Activated CD4-positive, alpha-beta T cell treated with anti-CD3 and anti-CD28 coated beads, Interleukin-2, amount 10 ng/mL, durations not matched to agents 24 days and 14 days (primary cell): Measurements from ENCODE around the gene TMEM100. TPM values are rescaled to one million over a fixed set of nuclear protein-coding genes. Genes with fewer than 3 reads are reported as not detected.

Experiments
- DNase-seq: peaks from one replicate; pipeline ENCODE4 v3.0.0; 2022
- H3K27ac Mint-ChIP-seq: one replicate; pipeline ENCODE4 v1.8.0; 2022; ENCODE audit warnings: mild to moderate bottlenecking, mixed read lengths
- H3K27me3 Mint-ChIP-seq: one replicate; pipeline ENCODE4 v1.8.0; 2022; ENCODE audit warnings: mixed read lengths
- H3K36me3 Mint-ChIP-seq: one replicate; pipeline ENCODE4 v1.8.0; 2022; ENCODE audit warnings: low read depth, mild to moderate bottlenecking, mixed read lengths
- H3K4me1 Mint-ChIP-seq: one replicate; pipeline ENCODE4 v1.8.0; 2021; ENCODE audit warnings: mixed read lengths
- H3K4me3 Mint-ChIP-seq: one replicate; pipeline ENCODE4 v1.8.0; 2022; ENCODE audit warnings: mild to moderate bottlenecking, moderate library complexity, mixed read lengths
- H3K9me3 Mint-ChIP-seq: one replicate; pipeline ENCODE4 v1.8.0; 2021; ENCODE audit warnings: mixed read lengths
- intact Hi-C: fragments of 100-400 bp; cut with micrococcal nuclease; formaldehyde crosslinking; loops from one replicate; pipeline ENCODE4 v1.15.1; 2023
- total RNA-seq: library from RNA; stranded (reverse); gene quantifications from 2 replicates; pipeline ENCODE4 v1.2.3, GENCODE V29; 2022

Gene TMEM100
- total RNA-seq, 1 donor from 2014 or later: not detected

DNA sequence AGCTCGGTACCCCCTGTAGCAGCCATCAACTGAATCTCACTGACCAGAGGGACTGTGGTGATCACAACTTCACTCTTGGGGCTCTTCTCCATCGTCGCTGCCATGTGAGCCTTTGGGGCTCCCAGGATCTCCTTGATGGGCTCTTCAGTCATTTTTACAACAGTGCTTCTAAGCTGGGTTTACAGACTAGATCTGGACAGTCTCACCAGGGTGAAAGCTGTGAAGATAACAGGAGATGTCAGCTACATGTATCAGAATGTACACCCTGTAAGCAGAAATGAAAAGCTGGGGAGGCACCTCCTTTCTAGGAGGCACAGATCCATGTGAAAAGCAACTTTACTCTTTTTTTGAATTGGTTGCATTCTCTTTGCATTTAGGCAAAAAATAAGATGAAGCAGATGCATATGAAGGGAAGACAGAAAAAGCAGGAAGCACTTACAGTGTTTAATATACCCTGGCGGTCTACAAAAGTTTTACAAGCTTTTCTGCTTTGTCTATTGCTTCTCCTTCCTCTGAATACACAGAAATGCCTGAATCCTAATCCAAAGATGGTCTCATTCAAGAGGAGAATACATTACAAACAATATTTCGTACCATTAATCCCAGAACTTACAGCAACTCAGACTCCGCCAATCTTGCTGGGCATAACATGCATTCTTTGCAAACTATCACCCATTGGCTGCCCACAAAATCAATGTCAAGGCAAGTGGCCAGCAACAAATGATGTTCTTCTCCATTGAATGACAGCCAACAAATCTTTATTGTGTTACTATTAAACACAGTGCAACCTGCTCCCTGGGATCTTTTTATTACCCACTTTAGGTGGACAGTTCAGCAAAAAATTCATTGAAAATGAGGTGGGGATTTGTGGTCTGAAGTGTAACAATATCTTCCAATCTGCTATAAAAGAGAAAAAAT lies 1.5 kb downstream of the TMEM100 start:
- peak; percentile 37 for DNase-seq
- intact Hi-C loops: no loop called here
- peaks cover 47% of the 10 kb centered on the region for H3K27me3 Mint-ChIP-seq
- H3K4me1 Mint-ChIP-seq: no peaks in the 10 kb centered on the region
- H3K27ac Mint-ChIP-seq: no peak overlapping the region
- no peaks in the 10 kb centered on the region for H3K9me3 Mint-ChIP-seq
- no peak overlapping the region for H3K4me3 Mint-ChIP-seq
- H3K36me3 Mint-ChIP-seq: no peaks in the 10 kb centered on the region

DNA sequence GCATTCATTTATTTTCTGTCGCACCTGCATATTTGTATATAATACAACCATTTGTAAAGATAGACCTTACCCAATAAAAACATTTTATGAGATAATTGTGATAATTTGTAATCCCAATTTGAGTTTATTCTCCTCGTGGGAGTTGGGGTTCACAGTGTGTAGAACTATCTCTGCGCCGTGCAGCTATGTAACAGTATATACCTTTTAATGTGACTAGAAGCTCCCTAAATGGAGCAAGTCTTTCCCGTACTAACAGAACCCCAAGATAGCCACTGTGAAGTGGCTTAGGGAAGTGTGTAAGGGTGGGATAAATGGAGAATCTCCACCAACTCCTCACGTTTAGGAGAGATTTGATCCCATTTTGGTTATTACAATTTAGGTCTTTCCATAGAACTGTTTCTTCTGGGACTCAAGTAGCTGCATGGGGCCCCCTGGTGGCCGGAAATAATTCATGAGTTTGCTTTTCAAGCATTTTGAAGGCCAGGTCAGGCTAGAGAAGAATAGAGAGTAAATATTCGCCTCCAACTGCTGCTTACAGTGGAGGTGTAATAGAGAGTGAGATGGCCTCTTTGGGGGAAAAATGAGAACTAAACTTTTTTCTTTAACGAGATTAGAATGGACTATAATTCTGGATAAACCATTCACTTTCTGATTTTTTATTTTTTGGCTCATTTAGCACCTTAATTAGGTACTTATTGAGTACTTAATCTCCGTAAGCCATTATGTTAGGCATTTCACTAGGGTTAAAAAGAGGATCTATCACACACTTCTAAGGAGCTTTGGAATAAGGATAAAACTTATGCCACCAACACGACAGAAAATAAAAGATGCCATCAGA lies 4.5 kb downstream of the TMEM100 start:
- peak; percentile 87 for DNase-seq
- Mint-ChIP-seq H3K9me3 (no peaks in the 10 kb centered on the region), H3K27ac (no peak overlapping the region), H3K4me3 (no peak overlapping the region), H3K4me1 (no peaks in the 10 kb centered on the region), H3K27me3 (peaks cover 23% of the 10 kb centered on the region), H3K36me3 (no peaks in the 10 kb centered on the region)
- intact Hi-C loops: loop anchor here (1.0 kb wide), 1 partner anchor 192 kb away; no protein-coding TSS in a partner anchor

DNA sequence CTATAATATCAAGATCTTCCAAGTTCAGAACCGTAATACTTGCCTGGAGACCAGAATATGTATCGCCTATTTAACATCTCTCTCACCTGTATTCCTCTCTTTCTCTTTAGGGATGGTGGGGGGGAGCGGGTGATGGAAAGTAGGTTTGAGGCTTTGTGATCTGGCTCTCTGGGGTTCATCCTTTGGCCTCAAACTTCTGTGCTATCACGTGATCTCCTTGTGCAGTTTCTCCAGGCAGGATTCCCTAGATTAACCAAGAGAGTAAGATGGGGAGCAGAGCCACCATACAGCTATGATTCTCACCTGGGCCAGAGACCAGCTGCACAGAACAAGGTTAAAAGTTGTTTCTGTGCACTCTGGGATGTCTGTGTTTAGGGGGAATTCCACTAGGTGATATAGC lies 5.2 kb downstream of the TMEM100 start:
- Mint-ChIP-seq H3K27me3 (peaks cover 17% of the 10 kb centered on the region), H3K9me3 (no peaks in the 10 kb centered on the region), H3K4me3 (no peak overlapping the region), H3K27ac (no peak overlapping the region), H3K36me3 (no peaks in the 10 kb centered on the region), H3K4me1 (no peaks in the 10 kb centered on the region)
- no peak for DNase-seq
- intact Hi-C loops: no loop called here

DNA sequence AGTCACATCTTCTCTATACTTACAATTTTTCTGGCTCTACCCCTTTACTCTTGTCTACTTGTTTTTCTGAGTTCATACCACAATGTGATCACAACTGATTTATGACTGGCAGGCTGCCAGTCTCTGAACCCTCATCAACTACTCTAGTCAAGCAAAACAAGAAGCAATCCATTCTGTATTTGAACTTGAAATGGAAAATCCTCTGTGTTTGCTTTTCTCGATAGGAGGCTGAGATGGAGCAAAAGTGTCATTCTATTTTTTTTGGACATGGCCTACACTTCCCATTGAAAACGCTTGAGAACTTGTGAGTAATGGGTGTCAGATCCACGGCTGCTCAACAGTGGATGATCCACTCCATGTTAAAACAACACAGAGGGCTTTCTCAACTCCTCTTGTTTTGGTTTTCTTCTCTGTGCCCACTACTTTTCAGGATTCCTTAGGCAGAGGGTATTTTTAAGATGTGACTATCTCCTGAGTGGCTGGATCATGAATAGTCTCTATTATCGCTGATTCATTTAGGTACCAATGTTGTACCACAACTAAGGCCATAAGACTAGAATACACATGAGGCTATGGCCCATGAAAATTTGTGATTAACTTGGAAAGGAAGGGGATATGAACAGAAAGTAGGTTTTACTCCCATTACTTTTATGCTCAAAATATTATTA lies 11.7 kb downstream of the TMEM100 start:
- DNase-seq: no peak
- Mint-ChIP-seq H3K27ac (no peak overlapping the region), H3K4me3 (no peak overlapping the region), H3K27me3 (peaks cover 5% of the 10 kb centered on the region), H3K4me1 (no peaks in the 10 kb centered on the region), H3K9me3 (no peaks in the 10 kb centered on the region), H3K36me3 (no peaks in the 10 kb centered on the region)
- intact Hi-C loops: no loop called here

DNA sequence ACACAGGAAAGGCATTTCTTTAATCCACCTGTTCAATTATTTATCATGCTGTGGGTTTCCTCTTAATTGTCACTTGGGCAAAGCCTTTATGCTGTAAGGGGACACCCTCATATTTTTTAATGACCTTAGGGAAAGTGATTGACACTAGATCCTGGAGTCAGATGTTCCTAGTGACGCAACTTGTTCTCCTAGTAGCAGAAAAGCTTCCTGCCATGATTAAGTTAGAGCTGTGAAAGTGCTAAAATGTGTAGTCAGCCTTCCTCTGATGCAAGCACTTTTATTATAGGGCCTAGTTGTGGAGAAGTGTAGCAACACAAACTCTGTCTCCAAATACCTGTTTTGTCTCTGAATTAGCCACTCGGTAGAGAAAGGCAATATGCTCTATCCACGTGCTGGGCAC lies 12.3 kb downstream of the TMEM100 start:
- intact Hi-C loops: no loop called here
- no peaks in the 10 kb centered on the region for H3K4me1 Mint-ChIP-seq
- H3K4me3 Mint-ChIP-seq: no peak overlapping the region
- H3K27ac Mint-ChIP-seq: no peak overlapping the region
- H3K27me3 Mint-ChIP-seq: peaks cover 5% of the 10 kb centered on the region
- no peaks in the 10 kb centered on the region for H3K9me3 Mint-ChIP-seq
- H3K36me3 Mint-ChIP-seq: no peaks in the 10 kb centered on the region
- DNase-seq: no peak

DNA sequence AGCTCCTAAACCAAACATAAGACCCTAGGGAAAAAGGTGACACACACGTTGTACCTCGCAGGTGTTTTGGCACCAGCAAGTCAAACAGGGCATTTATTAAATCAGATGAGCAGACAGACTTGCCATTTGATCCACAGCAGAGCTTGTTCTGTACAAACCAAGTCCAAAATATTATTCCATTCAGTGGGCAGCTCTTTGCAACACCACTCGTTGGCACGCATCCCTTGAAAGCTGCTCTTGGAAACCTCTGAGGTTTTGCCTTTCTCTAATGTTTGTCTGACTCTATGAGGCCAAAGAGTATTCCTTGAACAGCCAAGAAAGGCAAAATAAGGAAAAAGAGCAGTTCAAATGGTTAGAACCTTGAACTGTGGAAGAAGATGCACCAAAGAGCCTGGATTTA lies 12.7 kb downstream of the TMEM100 start:
- H3K9me3 Mint-ChIP-seq: no peaks in the 10 kb centered on the region
- no peaks in the 10 kb centered on the region for H3K4me1 Mint-ChIP-seq
- no peak overlapping the region for H3K4me3 Mint-ChIP-seq
- no peak overlapping the region for H3K27ac Mint-ChIP-seq
- H3K36me3 Mint-ChIP-seq: no peaks in the 10 kb centered on the region
- intact Hi-C loops: no loop called here
- H3K27me3 Mint-ChIP-seq: peaks cover 5% of the 10 kb centered on the region
- DNase-seq: no peak

DNA sequence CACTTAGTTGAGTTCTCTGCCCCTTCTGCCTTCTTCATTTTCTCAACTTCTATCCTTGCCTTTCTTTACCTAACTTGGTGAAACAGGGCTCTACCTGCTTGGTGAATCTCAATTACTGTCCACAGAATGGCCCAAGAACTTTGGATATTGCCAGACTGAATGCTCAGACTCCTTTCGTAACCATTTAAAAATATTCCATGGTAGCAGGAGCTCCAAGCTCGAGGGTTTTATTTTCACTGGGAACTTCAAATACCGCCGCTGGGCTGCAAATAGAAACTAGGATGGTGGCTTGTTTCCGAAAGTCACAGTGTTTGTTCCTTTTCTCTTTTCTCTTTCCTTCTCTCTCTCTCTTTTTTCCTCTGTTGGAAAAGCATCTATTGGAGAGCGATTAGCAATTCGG lies 13.2 kb downstream of the TMEM100 start:
- no peaks in the 10 kb centered on the region for H3K4me1 Mint-ChIP-seq
- no peaks in the 10 kb centered on the region for H3K36me3 Mint-ChIP-seq
- H3K27me3 Mint-ChIP-seq: peaks cover 7% of the 10 kb centered on the region
- no peak overlapping the region for H3K4me3 Mint-ChIP-seq
- no peak for DNase-seq
- no peaks in the 10 kb centered on the region for H3K9me3 Mint-ChIP-seq
- H3K27ac Mint-ChIP-seq: no peak overlapping the region
- intact Hi-C loops: no loop called here

DNA sequence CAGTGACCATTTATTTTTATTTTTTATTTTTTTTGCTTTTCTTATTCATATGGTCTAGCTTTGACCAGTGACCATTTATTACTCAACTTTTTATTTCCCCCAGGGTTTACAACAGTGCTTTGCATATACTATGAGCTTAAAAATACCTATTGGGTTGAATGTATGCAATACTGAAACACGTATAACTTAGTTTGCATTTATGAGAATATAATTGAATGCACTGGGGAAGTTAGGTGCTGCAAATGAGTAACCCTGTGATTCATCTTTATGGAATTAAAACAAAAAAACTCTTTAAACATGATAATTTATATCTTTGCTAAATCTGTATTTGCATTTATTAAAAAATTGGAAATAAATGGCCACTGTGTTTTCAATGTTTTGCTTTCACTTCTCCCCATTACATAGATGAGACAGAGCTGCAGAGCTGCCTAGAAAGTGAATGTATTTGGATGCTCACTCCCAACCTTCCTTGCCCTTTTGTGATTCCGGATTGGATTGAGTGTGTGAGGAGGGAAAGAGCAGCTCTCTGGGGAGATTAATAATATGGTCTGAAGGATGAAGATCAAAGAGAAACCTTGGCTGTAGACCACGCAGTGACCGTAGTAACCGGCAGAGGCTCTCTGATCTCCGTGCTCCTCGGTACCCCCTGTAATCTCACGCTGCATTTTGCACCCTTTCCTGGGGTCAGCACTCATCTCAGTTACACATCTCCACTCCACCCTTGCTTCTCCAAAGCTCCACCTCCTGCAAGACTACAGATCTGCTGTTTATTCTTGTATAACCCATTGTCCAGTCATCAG lies 14.3 kb downstream of the TMEM100 start:
- H3K9me3 Mint-ChIP-seq: no peaks in the 10 kb centered on the region
- H3K36me3 Mint-ChIP-seq: no peaks in the 10 kb centered on the region
- peaks cover 9% of the 10 kb centered on the region for H3K27me3 Mint-ChIP-seq
- intact Hi-C loops: no loop called here
- no peak overlapping the region for H3K4me3 Mint-ChIP-seq
- H3K27ac Mint-ChIP-seq: no peak overlapping the region
- no peaks in the 10 kb centered on the region for H3K4me1 Mint-ChIP-seq
- no peak for DNase-seq

DNA sequence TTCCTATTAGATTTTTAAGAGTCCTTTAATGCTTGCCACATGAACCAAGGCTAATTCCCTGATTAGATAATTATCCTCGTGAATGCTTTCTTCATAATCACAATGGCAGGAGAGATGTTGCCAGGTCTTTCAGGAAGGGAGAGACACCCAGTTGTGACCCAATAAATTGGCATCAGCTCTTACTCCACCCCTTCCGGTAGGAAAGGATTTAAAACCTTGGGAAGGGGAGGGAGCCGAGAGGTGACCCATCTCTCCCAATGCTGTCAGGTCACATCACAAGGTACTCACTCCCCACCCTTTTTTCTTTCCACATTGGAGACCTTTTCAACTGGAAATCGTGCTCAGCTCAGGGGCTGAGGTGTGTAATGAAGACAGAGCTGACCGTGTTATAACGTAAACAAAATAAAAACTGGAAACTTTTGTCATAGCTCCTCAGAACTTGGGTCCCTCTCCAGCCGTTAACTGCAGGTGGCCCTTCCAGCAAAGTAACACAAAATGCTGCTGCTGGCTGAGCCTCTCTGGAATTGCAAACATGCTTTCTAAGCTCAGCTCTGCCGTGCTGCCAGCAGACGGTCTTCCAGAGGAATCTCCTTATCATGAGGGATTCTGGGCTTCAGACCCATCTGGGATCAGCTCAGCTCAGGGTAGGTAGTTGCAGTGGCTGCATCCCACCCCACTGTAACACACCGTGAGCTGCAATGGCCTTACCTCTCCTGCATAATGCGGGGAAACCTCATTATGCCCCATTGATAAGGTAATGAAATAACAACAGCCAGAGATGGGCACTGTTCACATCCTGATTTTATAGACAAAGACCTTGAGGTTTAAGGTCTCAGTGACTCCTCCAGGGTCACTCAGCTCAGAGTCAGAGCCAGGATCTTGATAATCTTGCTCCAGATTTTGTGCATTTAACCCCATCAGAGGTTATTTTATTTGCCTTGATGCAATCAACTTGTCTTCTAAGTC lies 15.6 kb downstream of the TMEM100 start:
- no peaks in the 10 kb centered on the region for H3K4me1 Mint-ChIP-seq
- H3K9me3 Mint-ChIP-seq: no peaks in the 10 kb centered on the region
- DNase-seq: no peak
- intact Hi-C loops: no loop called here
- peaks cover 12% of the 10 kb centered on the region for H3K27me3 Mint-ChIP-seq
- no peaks in the 10 kb centered on the region for H3K36me3 Mint-ChIP-seq
- no peak overlapping the region for H3K4me3 Mint-ChIP-seq
- H3K27ac Mint-ChIP-seq: no peak overlapping the region

DNA sequence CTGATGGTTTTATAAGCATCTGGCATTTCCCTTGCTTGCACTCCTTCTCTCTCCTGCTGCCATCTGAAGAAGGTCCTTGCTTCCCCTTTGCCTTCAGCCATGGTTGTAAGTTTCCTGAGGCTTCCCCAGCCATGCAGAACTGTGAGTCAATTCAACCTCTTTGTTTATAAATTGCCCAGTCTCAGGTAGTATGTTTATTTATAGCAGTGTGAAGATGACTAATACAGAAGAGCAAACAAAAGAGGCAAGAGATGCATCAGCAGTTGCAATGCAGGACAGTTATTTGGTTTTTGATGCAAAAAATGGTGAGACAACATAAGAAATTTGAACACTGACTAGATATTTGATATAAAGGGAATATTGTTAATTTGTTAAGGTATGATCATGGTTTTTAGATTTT lies 16.8 kb downstream of the TMEM100 start:
- no peaks in the 10 kb centered on the region for H3K9me3 Mint-ChIP-seq
- no peak for DNase-seq
- no peak overlapping the region for H3K27ac Mint-ChIP-seq
- intact Hi-C loops: no loop called here
- H3K36me3 Mint-ChIP-seq: no peaks in the 10 kb centered on the region
- H3K4me3 Mint-ChIP-seq: no peak overlapping the region
- peaks cover 14% of the 10 kb centered on the region for H3K27me3 Mint-ChIP-seq
- no peaks in the 10 kb centered on the region for H3K4me1 Mint-ChIP-seq

DNA sequence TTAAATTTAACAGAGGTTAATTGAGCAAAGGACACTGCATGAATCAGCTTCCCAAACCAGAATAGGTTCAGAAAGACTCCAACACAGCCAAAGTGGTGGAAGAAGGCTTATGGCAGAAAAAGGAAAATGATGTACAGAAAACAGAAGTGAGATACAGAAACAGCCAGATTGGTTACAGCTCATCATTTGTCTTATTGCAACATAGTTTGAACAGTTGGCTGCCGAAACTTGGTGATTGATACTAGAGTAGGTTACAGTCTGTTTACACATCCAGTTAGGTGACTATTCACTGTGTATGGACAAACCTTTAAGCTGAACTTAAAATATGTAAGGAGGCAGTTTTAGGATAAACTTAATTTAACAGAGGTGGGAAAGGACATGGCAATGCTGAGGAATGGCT lies 18.3 kb downstream of the TMEM100 start:
- Mint-ChIP-seq H3K27me3 (peaks cover 13% of the 10 kb centered on the region), H3K9me3 (no peaks in the 10 kb centered on the region), H3K4me3 (no peak overlapping the region), H3K27ac (no peak overlapping the region), H3K4me1 (no peaks in the 10 kb centered on the region), H3K36me3 (no peaks in the 10 kb centered on the region)
- intact Hi-C loops: no loop called here
- DNase-seq: no peak

DNA sequence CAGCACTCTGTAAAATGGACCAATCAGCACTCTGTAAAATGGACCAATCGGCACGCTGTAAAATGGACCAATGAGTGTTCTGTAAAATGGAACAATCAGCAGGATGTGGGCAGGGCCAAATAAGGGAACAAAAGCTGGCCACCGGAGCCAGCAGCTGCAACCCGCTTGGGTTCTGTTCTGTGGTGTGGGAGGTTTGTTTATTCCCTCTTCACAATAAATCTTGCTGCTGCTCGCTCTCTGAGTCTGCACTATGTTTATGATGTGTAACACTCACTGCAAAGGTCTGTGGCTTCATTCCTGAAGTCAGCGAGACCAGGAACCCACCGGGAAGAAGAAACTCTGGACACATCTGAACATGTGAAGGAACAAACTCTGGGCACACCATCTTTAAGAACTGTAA lies 20.5 kb downstream of the TMEM100 start:
- Mint-ChIP-seq H3K36me3 (no peaks in the 10 kb centered on the region), H3K9me3 (no peaks in the 10 kb centered on the region), H3K27me3 (peaks cover 13% of the 10 kb centered on the region), H3K27ac (no peak overlapping the region), H3K4me3 (no peak overlapping the region), H3K4me1 (no peaks in the 10 kb centered on the region)
- no peak for DNase-seq
- intact Hi-C loops: no loop called here
